GM12864 (cell line): ENCODE results near the gene FAM9C.

Experiments used
- DNase-seq: peaks from one replicate; pipeline ENCODE4 v3.0.0-alpha.2; 2011; ENCODE audit warnings: low read depth
- H3K4me3 ChIP-seq: 2 replicates; pipeline ENCODE4 v1.5.1; 2011; ENCODE audit warnings: mild to moderate bottlenecking, low read depth, low read length, control low read depth
- CTCF ChIP-seq: IDR thresholded peaks from 2 replicates; pipeline ENCODE4 v1.5.1; 2011; ENCODE audit warnings: low read depth, mild to moderate bottlenecking, moderate library complexity, low read length, control low read depth, inconsistent platforms; ENCODE audit errors: missing control alignments

The FAM9C gene

GRCh38 chrX:13009844-13010243, 34.6 kb downstream of the FAM9C start:
- no peak overlapping the region for H3K4me3 ChIP-seq
- TF ChIP-seq CTCF = no peak
- no peak for DNase-seq

- H3K4me3 ChIP-seq = no peak overlapping the region
- no peak for TF ChIP-seq CTCF
- no peak for DNase-seq
Measured at GRCh38 chrX:13009273-13009672, 35.1 kb downstream of the FAM9C start.

GRCh38 chrX:13008851-13009250, 35.6 kb downstream of the FAM9C start:
- H3K4me3 ChIP-seq = no peak overlapping the region; the same call in 1 of the 2 replicates
- no peak for DNase-seq
- no peak for TF ChIP-seq CTCF

- DNase-seq = no peak
- no peak overlapping the region for H3K4me3 ChIP-seq
- no peak for TF ChIP-seq CTCF
Measured at GRCh38 chrX:13008189-13008533, 36.3 kb downstream of the FAM9C start.

GRCh38 chrX:13007519-13008188, 36.8 kb downstream of the FAM9C start:
- no peak for TF ChIP-seq CTCF
- DNase-seq = no peak
- H3K4me3 ChIP-seq = no peak overlapping the region

- no peak overlapping the region for H3K4me3 ChIP-seq
- peak; percentile 77 for DNase-seq
- no peak for TF ChIP-seq CTCF
Measured at GRCh38 chrX:13005661-13006473, 38.6 kb downstream of the FAM9C start.
